HUES48 (cell line): ENCODE data around the gene DHTKD1.
"Not testable (repeated sequence)": the region's sequence is repeated elsewhere in the genome, so short reads cannot be mapped to it uniquely, and the experiment has no call there.

ENCODE experiments used
- H3K27ac ChIP-seq: one replicate; pipeline ENCODE4 v1.7.0; 2013; ENCODE audit warnings: low read depth, low read length, inconsistent platforms
- H3K27me3 ChIP-seq: 2 replicates; pipeline ENCODE4 v1.6.1; 2013; ENCODE audit warnings: mild to moderate bottlenecking, low read length; ENCODE audit not compliant: control insufficient read depth, insufficient read depth
- H3K36me3 ChIP-seq: 2 replicates; pipeline ENCODE4 v1.6.1; 2013; ENCODE audit warnings: low read length; ENCODE audit not compliant: control insufficient read depth, insufficient read depth
- H3K4me1 ChIP-seq: 2 replicates; pipeline ENCODE4 v1.6.1; 2013; ENCODE audit warnings: mild to moderate bottlenecking, low read length; ENCODE audit not compliant: control insufficient read depth, insufficient read depth
- H3K4me3 ChIP-seq: 2 replicates; pipeline ENCODE4 v1.5.1; 2013; ENCODE audit warnings: mild to moderate bottlenecking, low read depth, low read length
- H3K9ac ChIP-seq: 2 replicates; pipeline ENCODE4 v1.6.1; 2013; ENCODE audit warnings: mild to moderate bottlenecking, low read depth, low read length, moderate library complexity
- H3K9me3 ChIP-seq: 2 replicates; pipeline ENCODE4 v1.6.1; 2013; ENCODE audit warnings: low read length; ENCODE audit not compliant: control insufficient read depth, insufficient read depth

DHTKD1 gene

GRCh38 chr10:12067336-12067735 is 1.4 kb upstream of the DHTKD1 start:
- Histone ChIP-seq H3K4me1 (peaks cover 16% of the 10 kb centered on the region), H3K4me3 (no peak overlapping the region), H3K9me3 (no peaks in the 10 kb centered on the region), H3K27me3 (no peaks in the 10 kb centered on the region), H3K36me3 (no peaks in the 10 kb centered on the region), H3K9ac (no peak overlapping the region), H3K27ac (no peak overlapping the region)

DNA sequence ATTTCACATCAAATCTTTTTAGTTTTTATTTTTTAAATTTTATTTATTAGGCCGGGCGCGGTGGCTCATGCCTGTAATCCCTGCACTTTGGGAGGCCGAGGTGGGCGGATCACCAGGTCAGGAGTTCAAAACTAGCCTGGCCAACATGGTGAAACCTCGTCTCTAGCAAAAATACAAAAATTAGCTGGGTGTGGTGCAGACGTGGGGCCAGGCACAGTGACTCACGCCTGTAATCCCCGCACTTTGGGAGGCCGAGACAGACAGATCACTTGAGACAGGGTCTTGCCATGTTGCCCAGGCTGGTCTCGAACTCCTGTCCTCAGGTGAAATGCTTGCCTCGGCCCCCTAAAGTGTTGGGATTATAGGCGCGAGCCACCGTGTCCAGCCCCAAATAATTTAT is 2.7 kb downstream of the DHTKD1 start:
- H3K27me3 ChIP-seq, H3K36me3 ChIP-seq, H3K9me3 ChIP-seq, H3K4me3 ChIP-seq, H3K4me1 ChIP-seq, H3K9ac ChIP-seq, H3K27ac ChIP-seq: not testable (repeated sequence)

- Histone ChIP-seq H3K9ac (no peak overlapping the region), H3K27ac (no peak overlapping the region), H3K4me3 (no peak overlapping the region)
These were observed 4.8 kb downstream of the DHTKD1 start for GRCh38 chr10:12073526-12073925.

DNA sequence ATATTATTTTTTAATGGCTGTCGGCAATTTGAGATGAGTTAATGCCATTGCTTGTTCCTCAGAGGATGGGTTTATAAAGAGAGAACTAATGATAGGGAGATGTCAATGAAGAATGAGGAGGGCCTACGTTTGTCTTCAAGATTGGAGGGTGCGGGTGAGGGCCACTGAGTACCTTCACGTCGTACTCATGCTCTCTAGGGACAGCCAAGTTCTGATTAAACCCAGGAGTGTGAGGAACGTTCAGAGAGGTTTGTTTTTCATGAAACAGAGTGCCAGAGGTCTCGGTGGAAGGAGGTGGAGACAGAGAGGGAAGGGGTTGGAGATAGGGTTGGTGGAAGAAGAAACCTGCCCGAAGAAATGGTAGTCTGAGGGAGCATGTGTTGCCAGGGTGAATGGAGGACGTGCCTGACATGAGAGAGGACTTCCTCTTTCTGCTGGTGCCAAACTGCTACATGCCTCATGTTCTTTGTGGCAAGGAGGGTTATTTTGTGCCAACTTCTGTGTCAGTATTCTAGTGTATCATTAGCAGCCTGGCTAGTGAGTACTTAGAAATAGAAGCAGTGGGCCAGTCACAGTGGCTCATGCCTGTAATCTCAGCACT is 8.9 kb downstream of the DHTKD1 start:
- no peaks in the 10 kb centered on the region for H3K4me1 ChIP-seq
- H3K9me3 ChIP-seq: no peaks in the 10 kb centered on the region
- no peaks in the 10 kb centered on the region for H3K27me3 ChIP-seq
- H3K4me3 ChIP-seq: no peak overlapping the region
- H3K9ac ChIP-seq: no peak overlapping the region
- peaks cover 33% of the 10 kb centered on the region for H3K36me3 ChIP-seq
- H3K27ac ChIP-seq: no peak overlapping the region

More at GRCh38 chr10:12073526-12073925, 4.8 kb downstream of the DHTKD1 start:
- Histone ChIP-seq H3K4me1 (peaks cover 6% of the 10 kb centered on the region; the same call in 1 of the 2 replicates), H3K9me3 (no peaks in the 10 kb centered on the region), H3K36me3 (peaks cover 14% of the 10 kb centered on the region), H3K27me3 (no peaks in the 10 kb centered on the region)

DNA sequence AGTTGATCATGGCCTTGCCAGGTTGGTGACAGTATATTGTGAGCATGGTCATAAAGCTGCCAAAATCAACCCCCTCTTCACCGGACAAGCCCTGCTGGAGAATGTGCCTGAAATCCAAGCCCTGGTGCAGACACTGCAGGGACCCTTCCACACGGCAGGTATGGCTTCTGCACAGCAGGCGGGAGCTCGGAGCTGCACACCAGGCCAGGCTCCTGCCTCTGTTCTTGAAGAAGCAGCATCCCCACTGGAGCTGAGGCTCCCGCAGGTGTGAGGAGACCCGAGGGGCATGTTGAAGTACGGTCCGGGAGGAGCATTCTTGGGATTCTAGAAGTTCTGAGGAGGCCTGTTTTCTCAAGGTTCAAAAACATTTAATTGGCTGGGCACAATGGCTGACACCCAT is 12.7 kb downstream of the DHTKD1 start:
- Histone ChIP-seq H3K9ac (no peak overlapping the region), H3K4me1 (no peaks in the 10 kb centered on the region), H3K27me3 (no peaks in the 10 kb centered on the region), H3K27ac (no peak overlapping the region), H3K4me3 (no peak overlapping the region), H3K9me3 (no peaks in the 10 kb centered on the region), H3K36me3 (peaks cover 60% of the 10 kb centered on the region)

DNA sequence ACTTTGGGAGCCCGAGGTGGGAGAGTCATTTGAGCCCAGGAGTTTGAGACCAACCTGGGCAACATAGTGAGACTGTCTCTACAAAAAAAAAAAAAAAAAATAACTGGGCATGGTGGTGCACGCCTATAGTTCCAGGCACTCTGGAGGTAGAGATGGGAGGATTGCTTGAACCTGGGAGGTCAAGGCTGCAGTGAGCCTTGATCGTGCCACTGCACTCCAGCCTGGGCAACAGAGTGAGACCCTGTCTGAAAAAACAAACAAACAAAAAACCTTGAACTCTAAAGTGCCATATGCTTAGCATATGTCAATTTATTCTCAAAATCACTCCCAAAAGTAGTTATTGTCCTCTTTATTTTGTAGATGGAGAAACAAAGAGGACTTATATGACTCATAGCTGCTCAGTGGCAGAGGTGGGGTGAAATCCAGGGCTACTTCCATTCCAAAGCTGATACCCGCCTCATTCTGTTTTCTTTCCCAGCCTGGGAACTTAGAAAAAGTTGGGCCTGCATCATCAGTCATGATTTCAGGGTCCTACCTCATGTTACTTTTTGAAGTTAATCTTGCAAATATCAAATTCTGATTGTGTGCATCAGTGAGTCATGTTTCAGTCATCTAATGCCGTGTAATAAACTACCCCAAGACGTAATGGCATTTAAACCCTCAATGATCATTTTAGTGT is 13.3 kb downstream of the DHTKD1 start:
- Histone ChIP-seq H3K9me3 (no peaks in the 10 kb centered on the region), H3K9ac (no peak overlapping the region), H3K36me3 (peaks cover 65% of the 10 kb centered on the region), H3K27me3 (no peaks in the 10 kb centered on the region), H3K27ac (no peak overlapping the region), H3K4me1 (no peaks in the 10 kb centered on the region), H3K4me3 (no peak overlapping the region)

DNA sequence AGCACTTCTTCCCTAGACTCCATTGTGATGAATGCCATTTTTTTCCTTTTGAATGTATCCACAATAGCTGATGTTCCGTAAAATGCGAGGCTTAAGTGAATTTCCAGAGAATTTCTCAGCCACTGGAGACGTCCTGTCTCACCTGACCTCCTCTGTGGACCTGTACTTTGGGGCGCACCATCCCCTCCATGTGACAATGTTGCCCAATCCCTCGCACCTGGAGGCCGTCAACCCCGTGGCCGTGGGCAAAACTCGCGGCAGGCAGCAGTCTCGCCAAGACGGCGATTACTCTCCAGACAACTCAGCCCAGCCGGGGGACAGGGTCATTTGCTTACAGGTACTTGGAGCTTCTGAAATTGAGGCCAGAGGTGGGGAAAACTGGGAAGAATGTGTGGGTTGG is 20.2 kb downstream of the DHTKD1 start:
- no peaks in the 10 kb centered on the region for H3K4me1 ChIP-seq
- no peaks in the 10 kb centered on the region for H3K9me3 ChIP-seq
- H3K4me3 ChIP-seq: no peak overlapping the region
- H3K27me3 ChIP-seq: no peaks in the 10 kb centered on the region
- no peak overlapping the region for H3K27ac ChIP-seq
- H3K9ac ChIP-seq: no peak overlapping the region
- H3K36me3 ChIP-seq: peaks cover 91% of the 10 kb centered on the region

- Histone ChIP-seq H3K9me3 (no peaks in the 10 kb centered on the region), H3K27ac (no peak overlapping the region), H3K4me1 (no peaks in the 10 kb centered on the region), H3K4me3 (no peak overlapping the region), H3K9ac (no peak overlapping the region), H3K27me3 (no peaks in the 10 kb centered on the region), H3K36me3 (peaks cover 89% of the 10 kb centered on the region)
These were observed 22.7 kb downstream of the DHTKD1 start for GRCh38 chr10:12091421-12091820.

DNA sequence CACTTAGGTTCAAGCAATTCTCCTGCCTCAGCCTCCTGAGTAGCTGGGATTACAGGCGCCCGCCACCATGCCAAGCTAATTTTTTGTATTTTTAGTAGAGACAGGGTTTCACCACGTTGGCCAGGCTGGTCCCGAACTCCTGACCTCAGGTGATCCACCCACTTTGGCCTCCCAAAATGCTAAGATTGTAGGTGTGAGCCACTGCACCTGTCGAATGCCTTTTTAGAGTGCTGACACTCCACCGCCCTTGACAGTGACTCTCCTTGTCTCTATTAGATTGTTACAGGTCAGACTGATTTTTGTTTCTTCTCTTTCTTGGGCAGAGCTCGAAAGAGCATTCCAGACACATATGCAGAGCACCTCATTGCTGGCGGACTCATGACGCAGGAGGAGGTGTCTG is 28.6 kb downstream of the DHTKD1 start:
- not testable (repeated sequence) for H3K4me3 ChIP-seq, H3K9ac ChIP-seq, H3K9me3 ChIP-seq, H3K27ac ChIP-seq, H3K27me3 ChIP-seq, H3K4me1 ChIP-seq
- H3K36me3 ChIP-seq: peaks cover 84% of the 10 kb centered on the region

DNA sequence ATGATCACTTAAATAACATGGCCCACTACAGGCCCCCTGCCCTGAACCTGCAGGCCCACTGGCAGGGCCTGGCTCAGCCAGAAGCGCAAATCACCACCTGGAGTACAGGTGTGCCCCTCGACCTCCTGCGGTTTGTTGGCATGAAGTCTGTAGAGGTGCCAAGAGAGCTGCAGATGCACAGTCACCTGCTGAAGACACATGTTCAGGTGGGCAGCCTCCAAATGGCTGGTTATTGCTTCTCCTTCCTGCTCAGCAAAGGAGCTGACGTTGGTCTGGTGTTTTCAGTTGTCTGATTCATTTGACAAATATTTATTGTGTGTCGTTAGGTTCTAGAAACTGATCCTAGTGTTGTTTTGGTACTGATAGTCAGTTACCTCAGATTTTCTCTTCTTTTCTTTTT is 29.0 kb downstream of the DHTKD1 start:
- Histone ChIP-seq H3K9ac (no peak overlapping the region), H3K9me3 (no peaks in the 10 kb centered on the region), H3K27me3 (no peaks in the 10 kb centered on the region), H3K36me3 (peaks cover 84% of the 10 kb centered on the region), H3K4me1 (no peaks in the 10 kb centered on the region), H3K4me3 (no peak overlapping the region), H3K27ac (no peak overlapping the region)

- no peaks in the 10 kb centered on the region for H3K4me1 ChIP-seq
- no peaks in the 10 kb centered on the region for H3K9me3 ChIP-seq
- no peak overlapping the region for H3K4me3 ChIP-seq
- H3K9ac ChIP-seq: no peak overlapping the region
- H3K27ac ChIP-seq: no peak overlapping the region
- peaks cover 86% of the 10 kb centered on the region for H3K36me3 ChIP-seq
- no peaks in the 10 kb centered on the region for H3K27me3 ChIP-seq
These were observed 30.2 kb downstream of the DHTKD1 start for GRCh38 chr10:12098966-12099365.
